T-helper 22 cell (primary cell): ENCODE data around the gene LRRC8C.
"Not testable (repeated sequence)": the region's sequence is repeated elsewhere in the genome, so short reads cannot be mapped to it uniquely, and the experiment has no call there.

Source experiments
- DNase-seq: peaks from one replicate; pipeline ENCODE4 v3.0.0-alpha.2; 2020; ENCODE audit warnings: low read depth

Gene LRRC8C

DNA sequence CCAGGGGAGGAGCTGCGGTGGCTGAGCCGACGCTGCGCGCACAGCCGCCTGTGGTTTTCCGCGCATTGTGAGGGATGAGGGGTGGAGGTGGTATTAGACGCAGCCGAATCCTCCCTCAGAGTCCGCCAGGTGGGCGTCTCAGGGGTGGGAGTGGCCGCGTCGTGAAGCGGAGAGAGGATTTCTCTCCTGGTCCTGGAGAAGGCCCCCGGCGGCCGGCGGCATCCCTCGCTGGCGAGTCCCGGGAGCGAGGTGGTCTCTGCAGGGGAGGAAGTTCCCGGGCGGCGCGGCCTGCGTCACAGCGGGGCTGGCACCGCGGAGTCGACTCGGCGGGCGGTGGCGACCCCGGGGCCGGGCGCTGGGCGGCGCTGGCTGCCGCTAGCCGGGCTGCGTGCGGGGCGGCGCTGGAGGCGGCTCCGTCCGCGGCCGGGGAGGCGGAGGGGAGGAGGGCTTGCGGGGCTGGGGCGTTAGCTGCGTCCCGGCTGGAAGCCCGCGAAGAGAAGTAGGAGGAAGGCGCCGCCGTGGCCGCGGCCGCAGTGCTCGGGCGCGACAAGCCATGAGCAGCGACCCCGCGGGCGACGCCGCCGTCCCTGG, at the start of gene LRRC8C:
LRRC8C (plus strand) TSS at position 464 of the 591 bp plus-strand sequence. CDS start 53,354 bp downstream, outside the sequence.
- peak; percentile 78 for DNase-seq

DNA sequence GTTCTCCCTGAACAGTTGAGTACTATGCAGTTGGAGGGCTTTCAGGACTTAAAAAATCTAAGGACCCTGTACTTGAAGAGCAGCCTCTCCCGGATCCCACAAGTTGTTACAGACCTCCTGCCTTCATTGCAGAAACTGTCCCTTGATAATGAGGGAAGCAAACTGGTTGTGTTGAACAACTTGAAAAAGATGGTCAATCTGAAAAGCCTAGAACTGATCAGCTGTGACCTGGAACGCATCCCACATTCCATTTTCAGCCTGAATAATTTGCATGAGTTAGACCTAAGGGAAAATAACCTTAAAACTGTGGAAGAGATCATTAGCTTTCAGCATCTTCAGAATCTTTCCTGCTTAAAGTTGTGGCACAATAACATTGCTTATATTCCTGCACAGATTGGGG, 48.7 kb upstream of the LRRC8C start:
- no peak for DNase-seq

DNA sequence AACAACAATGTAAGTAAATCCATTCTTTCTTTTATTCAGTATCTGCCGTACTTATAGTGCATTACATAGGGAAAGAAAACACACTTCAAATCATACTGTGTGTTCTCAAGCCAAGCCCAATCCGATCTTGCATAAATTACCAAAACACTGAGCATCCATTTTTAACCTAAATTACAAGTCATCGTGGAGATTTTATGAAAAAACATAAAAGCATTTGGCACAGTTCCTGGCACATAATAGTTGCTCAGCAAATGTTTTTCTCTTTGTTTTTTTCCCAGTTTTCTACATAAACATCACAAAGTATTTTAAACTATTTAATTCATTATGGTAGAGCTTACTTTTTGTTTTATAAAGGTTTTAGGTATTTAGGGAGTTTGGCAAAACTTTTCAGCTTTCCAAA, 48.1 kb upstream of the LRRC8C start:
- DNase-seq = no peak

DNA sequence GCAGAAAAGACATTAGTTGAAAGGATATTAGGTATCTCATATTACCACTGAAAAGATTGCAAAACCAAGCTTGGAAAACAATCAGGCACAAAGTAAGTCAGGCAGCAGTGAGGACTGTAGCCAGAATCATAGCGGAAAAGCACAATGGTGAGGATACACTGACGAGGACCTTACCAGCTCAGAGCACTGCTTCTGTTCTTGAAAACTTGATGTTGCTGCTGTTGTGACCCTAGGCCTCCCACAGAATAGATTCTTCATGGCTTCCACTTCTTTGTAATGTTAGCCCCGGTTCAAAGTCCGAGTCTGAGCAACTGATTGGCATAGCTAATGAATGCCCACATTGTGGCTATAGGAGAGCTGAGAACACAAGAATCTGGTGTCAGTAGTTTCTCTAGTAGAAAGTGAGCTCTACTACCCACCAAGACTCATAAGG, 45.2 kb upstream of the LRRC8C start:
- no peak for DNase-seq

DNA sequence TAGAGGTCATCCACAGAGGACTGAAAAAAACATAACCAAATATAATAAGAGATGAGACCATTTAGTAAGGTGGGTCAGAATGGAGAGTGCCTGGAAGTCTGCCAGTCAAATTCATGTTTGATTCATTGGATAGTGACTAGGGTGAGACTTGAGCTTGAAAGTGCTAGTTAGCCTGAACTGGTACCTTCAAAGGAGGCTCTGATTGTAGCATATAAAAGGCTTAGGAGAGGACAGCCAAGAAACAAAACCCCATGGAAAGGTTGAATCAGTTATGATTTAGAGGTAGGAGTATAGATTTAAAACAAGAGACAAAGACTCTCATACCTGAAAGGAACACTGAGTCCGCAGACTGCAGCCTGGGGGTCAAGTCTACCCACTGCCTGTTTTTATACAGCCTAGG, 44.4 kb upstream of the LRRC8C start:
- DNase-seq = no peak

DNA sequence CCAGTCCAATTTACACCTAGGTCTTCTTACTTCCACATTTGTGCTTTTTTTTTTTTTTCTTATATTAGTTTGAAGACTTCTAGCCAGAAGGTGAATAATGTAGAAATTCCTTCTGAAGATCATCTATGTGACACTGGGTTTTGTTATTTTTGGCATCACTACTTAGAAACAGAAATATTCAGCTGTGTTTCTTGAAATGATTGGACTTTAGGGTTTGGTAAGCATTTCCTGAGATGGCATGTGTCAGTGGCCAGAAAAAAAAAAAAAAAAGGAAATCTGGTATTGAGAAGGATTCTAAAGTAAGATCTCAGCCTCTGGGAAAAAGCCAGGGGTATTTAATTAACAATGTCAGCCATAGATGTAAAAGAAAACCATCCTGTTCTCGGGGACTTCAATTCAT, 43.4 kb upstream of the LRRC8C start:
- no peak for DNase-seq

DNA sequence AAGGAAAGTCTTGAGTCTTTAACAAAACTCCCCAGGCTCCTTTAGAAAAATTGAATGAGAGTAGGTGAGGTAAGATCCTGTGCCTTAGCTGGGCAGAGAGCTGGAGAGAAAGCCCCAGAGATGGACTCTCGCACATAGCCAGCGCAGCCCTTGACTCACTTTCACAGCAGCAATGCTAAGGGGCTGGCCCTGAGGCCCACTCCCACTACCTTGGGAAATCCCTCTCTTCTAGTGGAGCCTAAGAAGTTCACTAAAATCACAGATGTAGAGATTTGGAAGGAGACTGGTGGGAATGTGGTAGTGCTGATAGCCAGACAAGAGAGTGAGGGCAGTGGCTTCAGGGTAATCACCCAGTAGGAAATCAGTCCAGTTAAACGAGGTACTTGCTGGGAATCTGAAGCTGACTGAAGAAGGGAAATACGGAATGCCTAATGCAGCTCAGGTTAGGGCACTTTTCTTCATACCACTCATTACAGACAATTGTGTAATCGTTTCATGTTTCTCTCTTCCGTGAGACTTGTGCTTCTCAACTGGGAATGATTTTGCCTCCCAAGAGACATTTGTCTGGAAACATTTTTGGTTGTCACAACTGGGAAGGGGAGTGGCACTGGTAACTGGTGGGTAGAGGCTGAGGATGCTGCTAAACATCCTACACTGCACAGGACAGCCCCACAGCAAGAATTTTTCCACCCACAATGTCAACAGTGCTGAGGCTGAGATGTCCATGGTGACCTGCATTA, 42.4 kb upstream of the LRRC8C start:
- DNase-seq = no peak

DNA sequence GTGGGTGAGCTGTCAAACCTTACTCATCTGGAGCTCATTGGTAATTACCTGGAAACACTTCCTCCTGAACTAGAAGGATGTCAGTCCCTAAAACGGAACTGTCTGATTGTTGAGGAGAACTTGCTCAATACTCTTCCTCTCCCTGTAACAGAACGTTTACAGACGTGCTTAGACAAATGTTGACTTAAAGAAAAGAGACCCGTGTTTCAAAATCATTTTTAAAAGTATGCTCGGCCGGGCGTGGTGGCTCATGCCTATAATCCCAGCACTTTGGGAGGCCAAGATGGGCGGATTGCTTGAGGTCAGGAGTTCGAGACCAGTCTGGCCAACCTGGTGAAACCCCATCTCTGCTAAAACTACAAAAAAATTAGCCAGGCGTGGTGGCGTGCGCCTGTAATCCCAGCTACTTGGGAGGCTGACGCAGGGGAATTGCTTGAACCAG, 40.0 kb upstream of the LRRC8C start:
- not testable (repeated sequence) for DNase-seq

DNA sequence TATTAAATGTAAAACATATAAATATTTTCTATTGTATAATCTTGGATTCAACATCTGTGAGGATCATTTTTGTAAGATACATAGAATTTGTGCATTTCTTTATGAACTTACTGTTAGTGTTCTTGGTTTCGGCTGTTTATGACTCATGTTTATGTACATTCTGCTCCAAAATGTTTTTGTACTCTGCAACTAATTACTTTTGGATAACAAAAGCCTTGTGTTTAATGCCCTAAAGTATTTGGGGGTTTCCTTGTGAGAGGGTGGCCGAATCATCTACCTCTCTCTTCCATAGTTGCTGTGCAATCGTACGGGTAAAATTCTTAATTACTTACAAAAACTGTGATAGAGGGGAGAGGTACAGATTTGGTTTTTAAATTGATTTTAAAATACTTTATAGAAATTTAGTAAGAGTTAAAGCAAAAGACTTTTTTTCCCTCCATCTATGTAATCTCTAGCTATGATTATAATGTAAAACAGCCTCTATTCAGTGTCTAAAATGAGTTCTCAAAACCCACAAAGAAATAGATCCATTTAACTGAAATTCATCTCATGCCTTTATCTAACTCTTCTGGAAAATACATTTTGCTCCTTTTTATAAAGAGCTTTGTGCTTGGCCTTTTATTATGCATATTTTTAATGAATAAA, 38.7 kb upstream of the LRRC8C start:
- DNase-seq = no peak

DNA sequence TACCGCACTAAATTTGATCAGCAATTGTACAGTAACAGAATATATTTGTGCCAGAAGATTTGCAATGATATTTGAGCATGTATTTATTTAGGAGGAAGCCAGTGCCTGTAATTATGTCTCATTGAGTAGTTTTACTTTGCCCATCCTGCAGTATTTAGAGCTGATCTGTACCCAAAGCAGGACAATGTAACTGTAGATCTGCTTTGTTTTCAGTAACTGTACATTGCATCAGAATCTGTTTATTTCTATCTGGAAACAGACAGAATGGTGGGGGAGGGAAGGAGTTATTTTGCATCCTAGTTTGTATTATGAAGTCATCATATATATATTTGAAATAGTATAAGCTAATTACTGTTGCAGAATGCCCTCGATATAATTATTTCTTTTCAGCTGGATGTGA, 36.2 kb upstream of the LRRC8C start:
- no peak for DNase-seq

DNA sequence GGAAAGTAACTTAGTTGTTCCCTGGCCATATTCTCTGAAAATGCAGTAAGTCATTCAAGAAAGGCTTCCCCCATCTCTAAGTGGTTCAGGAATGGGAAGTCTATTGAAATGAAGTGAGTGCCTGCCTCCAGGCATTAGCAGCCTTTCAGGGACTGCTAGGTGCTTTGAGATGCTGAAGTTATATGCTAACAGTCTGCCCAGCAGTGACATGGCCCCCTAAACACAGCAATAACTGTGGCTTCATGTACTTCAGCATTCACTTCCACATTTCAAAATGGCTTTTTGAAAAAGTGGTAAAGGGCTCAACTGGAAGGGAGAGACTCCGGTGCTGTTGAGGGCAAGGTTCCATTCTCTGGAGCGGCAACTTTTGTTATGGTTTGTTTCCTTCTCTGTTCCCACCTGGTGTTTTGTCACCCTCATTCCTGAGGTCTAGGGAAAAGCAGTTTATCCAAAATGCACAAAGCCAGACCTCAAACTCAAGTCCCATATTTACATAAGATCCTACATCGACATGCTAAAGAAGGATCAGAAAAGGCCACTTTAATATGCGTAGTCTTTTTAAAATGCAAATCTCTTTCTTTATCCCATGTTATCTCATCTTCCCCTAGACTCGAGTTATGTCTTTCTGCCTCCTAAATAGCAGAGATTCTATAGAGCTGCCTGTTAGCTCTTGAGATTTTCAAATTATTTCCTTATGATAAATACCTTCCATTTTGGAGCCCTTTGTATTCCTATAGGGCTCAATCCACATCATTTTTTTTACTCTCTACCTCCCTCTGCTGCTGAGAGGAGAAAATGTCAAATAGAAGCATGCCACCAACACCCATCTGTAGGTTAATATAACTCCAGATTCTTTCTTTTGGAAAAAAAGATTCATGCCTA, 34.2 kb upstream of the LRRC8C start:
- no peak for DNase-seq

DNA sequence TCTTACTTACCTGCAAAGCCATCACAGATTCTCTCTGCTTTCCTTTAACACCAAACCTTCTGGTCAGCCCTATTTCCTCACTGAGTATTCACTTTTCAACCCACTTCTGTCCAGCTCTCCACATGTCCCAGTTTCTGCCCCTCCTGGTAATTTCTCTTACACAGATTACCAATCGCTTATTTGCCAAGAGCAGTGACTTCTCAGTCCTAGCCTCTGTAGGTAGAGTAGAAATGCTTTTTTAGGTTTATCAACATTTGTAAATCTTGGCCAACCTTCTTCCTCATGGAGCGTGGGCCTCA, 33.6 kb upstream of the LRRC8C start:
- no peak for DNase-seq

DNA sequence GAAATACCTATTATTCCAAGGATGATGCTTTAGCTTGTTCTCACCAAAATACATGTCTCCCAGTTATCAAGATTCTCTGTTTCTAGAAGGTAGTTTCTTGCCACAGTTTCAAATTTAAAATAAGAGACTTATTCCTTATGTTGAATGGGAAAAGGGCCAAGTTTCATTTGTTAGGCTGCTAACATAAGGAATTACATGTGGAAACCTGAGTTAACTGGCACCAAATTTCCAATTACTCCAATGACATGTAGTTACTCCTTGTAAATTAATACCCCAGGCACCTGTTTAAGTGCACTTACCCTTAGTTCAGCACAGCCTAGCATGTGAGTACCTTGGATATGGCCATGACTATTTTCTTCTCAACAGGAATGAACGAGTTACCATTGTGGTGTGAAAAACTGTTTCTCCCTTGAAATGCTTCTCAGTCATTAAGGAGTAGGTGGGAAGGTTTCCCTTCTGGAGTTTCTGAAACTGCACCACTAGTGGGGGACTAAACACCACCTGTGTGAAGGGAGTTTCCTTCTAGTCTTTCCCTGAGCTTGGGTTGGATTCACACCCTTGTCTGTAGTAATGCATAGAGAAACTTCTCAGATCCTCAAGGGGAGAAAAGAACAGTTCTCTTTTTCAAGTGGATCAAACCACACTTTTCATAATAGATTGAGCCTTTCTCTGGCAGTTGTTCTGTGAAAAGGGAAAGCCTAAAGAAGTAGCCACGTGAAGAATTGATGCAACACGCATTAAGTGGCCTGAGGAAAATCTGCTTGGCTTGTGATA, 32.3 kb upstream of the LRRC8C start:
- no peak for DNase-seq

DNA sequence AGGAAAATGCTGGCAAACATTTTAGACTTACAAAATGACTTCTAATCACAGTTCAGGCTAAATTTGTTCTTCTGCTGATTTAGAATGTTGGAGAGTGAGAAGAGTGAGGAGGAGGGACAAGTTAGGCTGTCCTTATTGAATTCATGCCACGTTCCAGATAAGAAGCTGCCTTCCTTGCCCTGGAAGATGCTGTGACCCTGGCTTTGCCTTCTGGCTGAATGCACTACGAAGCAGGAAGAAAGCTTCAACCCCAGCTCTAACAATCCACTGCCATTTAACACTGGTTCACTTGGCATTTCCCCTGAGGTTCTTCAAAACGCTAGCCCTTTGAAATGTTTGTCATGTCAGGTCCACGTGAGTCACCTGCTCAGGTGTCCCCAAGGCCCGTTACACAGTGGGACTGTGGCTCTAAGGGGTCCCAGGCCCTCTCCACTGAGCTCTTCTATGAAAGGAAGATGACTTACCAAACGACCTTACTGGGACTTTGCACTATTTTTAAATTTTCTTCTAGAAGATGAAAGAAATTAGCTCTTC, 30.0 kb upstream of the LRRC8C start:
- no peak for DNase-seq

DNA sequence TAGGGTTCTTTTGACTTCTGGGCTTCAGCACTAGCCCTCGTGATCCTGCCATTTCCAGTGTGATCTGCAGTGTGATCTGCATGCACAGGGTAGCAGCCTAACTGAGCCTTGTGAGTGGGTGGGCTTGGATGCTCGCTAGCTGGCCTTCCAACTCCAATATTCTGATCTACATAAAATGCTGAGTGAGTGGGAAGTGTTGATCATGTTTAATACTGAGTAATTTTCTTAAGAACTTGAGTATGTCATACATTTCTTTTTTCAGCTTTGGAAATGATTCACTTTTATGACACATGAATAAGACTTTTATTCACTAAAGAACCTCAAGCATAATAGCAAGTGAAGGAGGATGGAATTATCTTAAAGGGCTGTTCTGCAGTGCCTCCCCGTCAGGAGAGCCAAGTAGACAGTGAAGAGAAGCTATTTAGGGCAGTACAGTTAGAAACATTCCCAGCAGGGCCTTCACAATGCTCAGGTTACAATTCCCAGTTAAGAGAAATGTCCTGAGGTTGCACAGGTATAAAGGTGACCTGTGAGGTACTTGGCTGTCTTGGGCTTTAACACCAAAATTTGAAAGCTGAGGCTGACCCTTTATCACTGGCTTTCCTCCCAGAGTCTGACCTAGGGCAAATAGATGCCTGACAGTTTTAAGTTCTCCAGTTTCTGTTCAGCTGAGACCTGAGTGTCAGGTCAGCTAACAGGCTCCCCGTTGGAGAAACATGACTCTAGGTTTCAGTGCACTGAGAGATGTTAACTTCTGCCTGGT, 29.1 kb upstream of the LRRC8C start:
- DNase-seq = no peak

DNA sequence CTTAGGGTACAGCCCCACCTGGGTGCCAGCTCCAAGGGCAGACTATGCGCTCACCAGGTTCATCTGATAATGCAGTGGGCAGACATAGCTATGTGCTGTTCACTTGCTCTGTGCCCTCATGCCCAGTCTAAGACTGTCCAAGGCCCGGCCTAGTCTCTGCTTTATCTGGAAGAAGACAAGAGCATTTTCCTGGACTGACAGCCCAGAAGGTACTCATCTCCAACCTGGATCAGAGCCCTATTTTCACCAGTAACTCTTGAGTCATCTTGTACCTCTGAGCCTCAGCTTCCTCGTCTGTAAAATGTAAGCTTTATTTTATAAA, 28.5 kb upstream of the LRRC8C start:
- DNase-seq = no peak

DNA sequence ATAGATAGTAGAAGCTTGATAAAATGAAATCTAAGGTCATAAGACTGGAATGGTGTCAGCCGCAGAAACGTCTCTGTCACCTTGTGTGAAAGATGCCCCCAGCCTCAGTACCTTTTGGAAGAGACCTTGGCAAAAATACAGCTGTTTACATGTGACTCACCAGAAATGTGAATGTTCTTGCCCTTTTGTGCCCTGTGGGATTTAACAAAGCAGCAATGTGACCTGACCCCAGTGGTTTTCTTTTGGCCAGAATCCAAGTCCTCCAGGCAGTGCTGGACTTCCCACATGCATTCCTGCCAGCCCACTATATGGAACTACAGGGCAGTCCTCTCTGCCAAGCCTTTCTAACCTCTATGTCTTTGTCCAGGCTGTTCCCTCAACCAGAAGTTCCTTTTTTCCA, 27.2 kb upstream of the LRRC8C start:
- no peak for DNase-seq

DNA sequence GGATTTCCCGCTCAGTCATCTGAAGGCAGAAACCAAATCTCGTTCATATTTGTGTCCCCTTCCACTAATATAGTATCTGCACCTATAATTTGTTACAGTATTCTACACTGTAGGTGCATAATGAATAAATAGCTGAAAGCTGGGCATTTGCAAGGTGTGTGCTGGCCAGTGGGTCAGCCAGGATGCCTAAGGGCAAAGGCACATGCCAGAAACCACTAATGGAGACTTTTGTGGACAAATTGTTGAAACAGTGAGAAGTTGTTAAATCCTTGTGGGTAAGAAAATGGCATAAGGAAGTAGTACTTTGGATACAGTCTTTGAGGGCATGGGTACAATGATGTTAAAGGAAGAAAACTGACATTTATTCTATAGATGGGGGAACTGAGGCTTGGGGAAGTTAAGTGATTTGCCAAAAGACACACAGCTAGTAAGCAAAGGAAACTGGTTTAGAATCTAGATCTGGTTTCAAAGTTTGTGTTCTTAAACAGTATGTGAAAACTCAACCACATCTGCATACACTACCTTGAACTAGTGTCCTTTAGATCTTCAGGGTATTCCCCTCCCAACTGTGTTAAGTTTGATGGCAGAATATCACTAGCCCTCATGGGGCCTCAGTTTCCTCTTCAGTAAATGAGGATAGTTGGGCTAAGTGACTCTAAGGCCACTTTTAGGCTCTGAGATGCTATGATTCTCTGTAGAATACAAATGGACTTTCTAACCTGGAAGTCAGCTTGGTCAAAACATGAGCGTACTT, 26.5 kb upstream of the LRRC8C start:
- no peak for DNase-seq

DNA sequence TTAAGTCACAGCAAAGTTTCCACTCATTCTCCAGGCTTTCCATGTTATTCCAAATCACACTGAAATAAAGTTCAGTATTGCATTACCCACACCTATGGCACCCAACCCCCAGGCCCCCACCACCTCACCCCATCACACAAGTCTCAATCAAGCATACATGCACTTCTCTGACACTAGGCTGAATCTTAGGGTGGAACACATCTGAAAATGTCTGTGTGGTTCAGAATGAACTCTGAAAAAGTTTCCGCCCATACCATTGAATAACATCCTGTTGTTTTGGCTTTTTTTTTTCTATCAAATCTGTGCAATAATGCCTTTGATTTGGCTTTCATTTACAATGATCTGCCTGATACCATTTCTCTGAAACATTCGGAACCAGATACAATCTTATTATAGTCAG, 25.8 kb upstream of the LRRC8C start:
- DNase-seq = peak; percentile 28
